HepG2 (cell line): Measurements from ENCODE around the gene USP7. TPM values are rescaled to one million over a fixed set of nuclear protein-coding genes. Genes with fewer than 3 reads are reported as not detected.

ENCODE experiments used
- ARNT ChIP-seq: fragments of 450-650 bp; IDR thresholded peaks from 2 replicates; pipeline ENCODE4 v1.6.1; 2017
- ASH2L ChIP-seq: fragments of 300-600, 200-600 bp; sonication (generic); IDR thresholded peaks from 2 replicates; pipeline ENCODE4 v1.7.0; 2017; ENCODE audit warnings: low read depth, mild to moderate bottlenecking, moderate library complexity, mixed read lengths, low read length; ENCODE audit not compliant: insufficient read length
- CTCF ChIP-seq: sonication (generic); formaldehyde crosslinking; IDR thresholded peaks from 2 replicates; pipeline ENCODE4 v1.5.0; 2020; ENCODE audit warnings: mild to moderate bottlenecking, missing genetic modification reagents, moderate library complexity
- ETS1 ChIP-seq: sonication (generic); formaldehyde crosslinking; IDR thresholded peaks from 2 replicates; pipeline ENCODE4 v1.4.0; 2020; ENCODE audit warnings: missing genetic modification reagents
- FOXA3 ChIP-seq: IDR thresholded peaks from 2 replicates; pipeline ENCODE4 v1.6.1; 2016; ENCODE audit warnings: missing genetic modification reagents, missing compliant biosample characterization
- MATR3 ChIP-seq: sonication (generic); formaldehyde crosslinking; IDR thresholded peaks from 2 replicates; pipeline ENCODE4 v1.4.0; 2020; ENCODE audit warnings: missing genetic modification reagents
- MEIS1 ChIP-seq: sonication (generic); formaldehyde crosslinking; IDR thresholded peaks from 2 replicates; pipeline ENCODE4 v1.9.0; 2021; ENCODE audit warnings: mild to moderate bottlenecking, missing genetic modification reagents, moderate library complexity, borderline replicate concordance
- MXD1 ChIP-seq: sonication (generic); formaldehyde crosslinking; IDR thresholded peaks from 2 replicates; pipeline ENCODE4 v1.4.0; 2020; ENCODE audit warnings: mild to moderate bottlenecking, missing genetic modification reagents
- NR2F2 ChIP-seq: IDR thresholded peaks from 2 replicates; pipeline ENCODE4 v1.6.1; 2012; ENCODE audit warnings: low read depth, inconsistent platforms, borderline replicate concordance
- POLR2A ChIP-seq, 2 experiments: IDR thresholded peaks; 2 replicates each; pipeline ENCODE4 v1.6.1; 2011; ENCODE audit warnings: low read depth in 2 of 2, low read length in 2 of 2, mild to moderate bottlenecking in 1 of 2, moderate library complexity in 1 of 2; ENCODE audit not compliant: insufficient read depth in 1 of 2
- POLR2AphosphoS5 ChIP-seq: IDR thresholded peaks from 2 replicates; pipeline ENCODE4 v1.6.1; 2012; ENCODE audit warnings: low read depth, low read length
- SALL1 ChIP-seq: sonication (generic); formaldehyde crosslinking; IDR thresholded peaks from 2 replicates; pipeline ENCODE4 v1.8.0; 2022; ENCODE audit warnings: mild to moderate bottlenecking, missing genetic modification reagents
- THYN1 ChIP-seq: sonication (generic); formaldehyde crosslinking; IDR thresholded peaks from 2 replicates; pipeline ENCODE4 v1.8.1; 2023; ENCODE audit warnings: low read depth, mild to moderate bottlenecking, moderate library complexity, missing genetic modification reagents, borderline replicate concordance
- YEATS4 ChIP-seq: sonication (generic); formaldehyde crosslinking; IDR thresholded peaks from 2 replicates; pipeline ENCODE4 v1.4.0; 2020; ENCODE audit warnings: missing genetic modification reagents, borderline replicate concordance
- ZFP82 ChIP-seq: sonication (generic); formaldehyde crosslinking; IDR thresholded peaks from 2 replicates; pipeline ENCODE4 v1.5.1; 2020; ENCODE audit warnings: mild to moderate bottlenecking, missing genetic modification reagents, borderline replicate concordance
- ZNF136 ChIP-seq: sonication (generic); formaldehyde crosslinking; IDR thresholded peaks from 2 replicates; pipeline ENCODE4 v1.8.1; 2022; ENCODE audit warnings: low read depth, mild to moderate bottlenecking, moderate library complexity, missing genetic modification reagents
- ZNF331 ChIP-seq: sonication (generic); formaldehyde crosslinking; IDR thresholded peaks from 2 replicates; pipeline ENCODE4 v1.4.0; 2020; ENCODE audit warnings: missing genetic modification reagents
- ZNF34 ChIP-seq: sonication (generic); formaldehyde crosslinking; IDR thresholded peaks from 2 replicates; pipeline ENCODE4 v1.4.0; 2020; ENCODE audit warnings: mild to moderate bottlenecking, missing genetic modification reagents, borderline replicate concordance
- ZNF512B ChIP-seq: sonication (generic); formaldehyde crosslinking; IDR thresholded peaks from 2 replicates; pipeline ENCODE4 v1.5.1; 2020; ENCODE audit warnings: missing genetic modification reagents, mild to moderate bottlenecking, borderline replicate concordance
- ZNF770 ChIP-seq: sonication (generic); formaldehyde crosslinking; IDR thresholded peaks from 2 replicates; pipeline ENCODE4 v1.5.0; 2020; ENCODE audit warnings: mild to moderate bottlenecking, missing genetic modification reagents
- ZNF883 ChIP-seq: sonication (generic); formaldehyde crosslinking; IDR thresholded peaks from 2 replicates; pipeline ENCODE4 v1.5.1; 2020; ENCODE audit warnings: mild to moderate bottlenecking, missing genetic modification reagents; ENCODE audit errors: not compliant biosample characterization
- polyA plus RNA-seq, 8 experiments: library from polyadenylated mRNA; depleted of rRNA in 3 of 8; stranded (reverse) in 7 of 8; unstranded in 1 of 8; fragments of >200 nt; fragmentation: Illumina TruSeq in 4 of 8; extraction: Trizol in 4 of 8; gene quantifications; 2 replicates each; pipeline versions ENCODE4 v1.2.1 to v1.2.3, GENCODE V29; 2011 to 2016; ENCODE audit warnings: low read depth in 4 of 8, missing spikeins in 1 of 8, mixed read lengths in 1 of 8; ENCODE audit not compliant: insufficient read depth in 1 of 8
- total RNA-seq, 5 experiments: library from RNA; depleted of rRNA; stranded (reverse); fragments of >200 nt; fragmentation: Illumina TruSeq; extraction: Trizol; gene quantifications; 2 replicates each; pipeline ENCODE4 v1.2.3, GENCODE V29; 2016; ENCODE audit warnings: low read depth in 1 of 5

Gene USP7
- total and polyA plus RNA-seq, 2 of the 13 experiments (the other 11 are each of a cell fraction or from before 2014, with no cell fraction given), result 52.5 to 173 TPM

- no peak for TF ChIP-seq CTCF (CRISPR knock-in tag)
- no peak for TF ChIP-seq ZNF34 (CRISPR knock-in tag)
- TF ChIP-seq SALL1 (CRISPR knock-in tag), result 0 out of 2 replicates have a peak, but pooled peaks have one; percentile 13
- 0 out of 2 replicates have a peak, but pooled peaks have one; percentile 13 for TF ChIP-seq POLR2AphosphoS5
- TF ChIP-seq POLR2A (IDR thresholded peaks at IDR 0.05; ENCODE audit: insufficient read depth in 1 of 2, low read depth in 2 of 2, low read length in 2 of 2), result no peak; a peak in 2 of 4 replicates
- no peak for TF ChIP-seq ZNF770 (CRISPR knock-in tag)
- TF ChIP-seq THYN1 (CRISPR knock-in tag), result no peak
- TF ChIP-seq ZNF512B (CRISPR knock-in tag), result 0 out of 2 replicates have a peak, but pooled peaks have one; percentile 14
- TF ChIP-seq MEIS1 (CRISPR knock-in tag), result no peak
- 0 out of 2 replicates have a peak, but pooled peaks have one; percentile 10 for TF ChIP-seq FOXA3 (CRISPR knock-in tag)
- no peak for TF ChIP-seq ARNT
- no peak for TF ChIP-seq ASH2L
- peak; percentile 48; the same call in 1 of the 2 replicates for TF ChIP-seq ETS1 (CRISPR knock-in tag)
- TF ChIP-seq MATR3, result 0 out of 2 replicates have a peak, but pooled peaks have one; percentile 33
- TF ChIP-seq ZNF136 (CRISPR knock-in tag), result no peak
- no peak for TF ChIP-seq YEATS4 (CRISPR knock-in tag)
- no peak for TF ChIP-seq ZFP82 (CRISPR knock-in tag)
- no peak for TF ChIP-seq MXD1 (CRISPR knock-in tag)
- TF ChIP-seq ZNF883 (CRISPR knock-in tag), result no peak
- TF ChIP-seq NR2F2, result no peak
- TF ChIP-seq ZNF331 (CRISPR knock-in tag), result peak; percentile 13; the same call in 1 of the 2 replicates
These were observed 101.2 kb downstream of the USP7 start (continued) for GRCh38 chr16:8862309-8863130.
